Testis (tissue), 2 donors: ENCODE measurements around the gene ACOX3.

Experiments used
- CTCF ChIP-seq, 3 experiments: fragments of 450-650 bp in 2 of 3; fragments of 200-600 bp in 1 of 3; sonication (generic) in 1 of 3; IDR thresholded peaks; one replicate each; pipeline ENCODE4 v1.5.1; 2016 to 2019; ENCODE audit warnings: antibody characterized with exemption in 3 of 3, mild to moderate bottlenecking in 2 of 3, moderate library complexity in 1 of 3
- POLR2A ChIP-seq: fragments of 450-650 bp; IDR thresholded peaks from one replicate; pipeline ENCODE4 v1.6.1; 2017; ENCODE audit warnings: antibody characterized with exemption, mild to moderate bottlenecking, moderate library complexity

DNA sequence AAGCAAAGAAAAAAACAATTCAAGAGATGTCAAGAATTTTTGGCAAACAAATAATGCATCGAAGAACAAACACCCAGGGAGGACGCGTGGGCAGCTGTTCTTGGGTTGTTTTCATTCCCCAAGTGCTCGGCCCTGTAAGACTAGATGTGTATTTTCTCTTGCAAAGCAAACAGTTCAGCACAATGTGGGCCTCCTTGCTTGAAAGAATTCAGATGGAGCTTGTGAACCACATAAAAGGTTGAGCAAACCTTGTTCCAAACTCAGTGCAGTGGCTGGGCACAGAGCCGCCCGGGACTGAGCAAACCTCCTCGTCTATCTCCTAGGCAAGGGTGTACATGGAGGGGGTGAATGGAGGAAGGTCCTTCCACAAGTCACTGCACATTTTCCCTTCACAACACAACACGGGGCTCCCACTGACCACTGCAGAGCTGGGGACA is 88.6 kb downstream of the ACOX3 start:
- TF ChIP-seq CTCF (IDR thresholded peaks at IDR 0.05) (no peak), POLR2A (no peak)
